RWPE1 (cell line): ENCODE measurements around the gene EXOSC5.

Experiments used
- CTCF ChIA-PET: fragments of 350-600 bp; sonication (Branson Sonifier 250); formaldehyde crosslinking; extraction: SDS; loops from one replicate; lab custom pipeline; 2021; lab: Yijun Ruan, JAX
- POLR2A ChIA-PET: fragments of 400-600 bp; formaldehyde crosslinking; extraction: SDS; loops from one replicate; lab custom pipeline; 2020; ENCODE audit warnings: antibody characterized with exemption; ENCODE audit not compliant: low non-redundant PET; lab: Yijun Ruan, JAX
- DNase-seq: peaks from one replicate; pipeline ENCODE4 v3.0.0; 2012; ENCODE audit warnings: low spot score
- H3K27ac ChIP-seq: fragments of 450-650 bp; 2 replicates; pipeline ENCODE4 v1.5.1; 2017
- CTCF ChIP-seq: fragments of 450-650 bp; conservative IDR thresholded peaks from 2 replicates; pipeline ENCODE4 v1.5.1; 2017; ENCODE audit warnings: low read depth, mild to moderate bottlenecking

EXOSC5 gene

GRCh38 chr19:41433171-41433570 lies 36.0 kb upstream of the EXOSC5 start:
- ChIA-PET CTCF (interaction anchor here (0.6 to 1.1 kb wide), 3 partner anchors 16 to 130 kb away, joined by 3 to 4 read pairs (median 3); no protein-coding TSS in a partner anchor), POLR2A (no interaction called here)
- H3K27ac ChIP-seq: peak overlapping the region; percentile 53
- DNase-seq: no peak
- TF ChIP-seq CTCF: no peak

DNA sequence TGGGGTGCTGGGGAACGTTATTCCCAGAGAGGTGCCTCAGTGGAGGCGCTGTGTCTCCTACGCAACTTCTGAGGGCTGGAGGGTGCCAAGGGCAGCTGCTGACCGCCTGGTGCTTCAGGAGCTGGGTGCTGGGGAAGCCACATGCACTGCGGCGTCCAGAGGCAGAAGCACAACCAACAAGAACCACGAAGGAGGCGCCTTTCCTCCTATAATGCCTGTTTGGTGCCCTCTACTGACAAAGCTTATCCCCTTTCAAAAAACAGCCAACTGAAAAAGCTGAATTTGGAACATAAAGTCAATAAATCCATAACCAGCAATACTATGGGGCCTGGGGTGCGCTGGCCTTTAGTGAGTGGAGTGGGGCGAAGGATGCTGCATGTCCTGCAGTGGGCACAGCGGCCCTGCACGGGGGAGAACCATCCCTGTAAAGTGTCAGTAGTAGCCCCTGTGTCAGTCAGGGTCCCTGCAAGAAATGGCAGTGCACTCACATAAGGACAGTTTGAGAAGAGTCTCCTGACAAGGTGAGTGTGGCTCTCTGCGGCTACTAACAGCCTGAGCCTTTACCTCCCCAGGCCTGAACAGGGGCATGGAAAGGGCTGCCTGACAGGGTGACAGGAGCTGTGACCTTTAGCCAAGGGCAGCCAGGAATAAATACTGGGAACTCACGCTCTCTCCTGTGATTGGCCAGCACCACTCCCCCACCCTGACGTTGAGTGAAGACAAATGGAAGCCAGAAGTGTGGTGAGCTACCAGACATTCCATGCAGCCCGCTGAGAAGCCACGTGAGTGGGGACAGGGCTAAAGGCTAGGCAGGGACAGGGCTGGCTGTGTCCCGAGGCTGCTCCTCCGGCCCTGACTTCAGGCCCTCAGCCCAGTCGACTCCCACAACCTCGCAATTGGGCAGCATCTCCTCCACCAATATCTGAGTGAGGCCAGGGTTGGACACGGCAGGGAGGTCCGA lies 34.5 kb upstream of the EXOSC5 start:
- CTCF ChIA-PET: interaction anchor here (0.6 to 1.2 kb wide), 3 partner anchors 16 to 530 kb away, joined by 3 read pairs; no protein-coding TSS in a partner anchor
- DNase-seq: peak; percentile 14
- H3K27ac ChIP-seq: peak overlapping the region; percentile 56
- no peak; the same call in 1 of the 2 replicates for TF ChIP-seq CTCF
- POLR2A ChIA-PET: no interaction called here

DNA sequence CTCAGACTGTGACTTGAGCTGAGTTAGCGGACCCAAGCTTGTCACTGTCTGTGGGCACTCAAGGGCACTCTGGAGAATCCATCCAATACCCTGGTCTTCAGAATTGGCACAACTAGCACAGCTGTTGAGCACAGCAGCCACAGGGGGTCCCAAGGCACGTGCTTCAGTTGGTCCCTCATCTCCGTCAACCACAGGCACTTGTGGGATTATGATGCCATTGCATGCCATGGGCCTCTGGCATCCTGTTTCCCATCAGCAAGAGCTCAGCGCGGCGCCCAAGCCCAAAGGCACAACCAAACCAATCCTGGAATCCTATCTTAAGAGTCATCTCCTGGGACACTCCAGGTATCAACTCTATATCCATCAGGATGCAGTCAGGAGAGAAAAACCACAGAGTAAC lies 33.8 kb upstream of the EXOSC5 start:
- H3K27ac ChIP-seq: peak overlapping the region; percentile 56
- TF ChIP-seq CTCF: no peak
- ChIA-PET POLR2A (no interaction called here), CTCF (interaction anchor here (1.2 kb wide), 1 partner anchor 128 kb away, joined by 3 read pairs; no protein-coding TSS in a partner anchor)
- DNase-seq: no peak

DNA sequence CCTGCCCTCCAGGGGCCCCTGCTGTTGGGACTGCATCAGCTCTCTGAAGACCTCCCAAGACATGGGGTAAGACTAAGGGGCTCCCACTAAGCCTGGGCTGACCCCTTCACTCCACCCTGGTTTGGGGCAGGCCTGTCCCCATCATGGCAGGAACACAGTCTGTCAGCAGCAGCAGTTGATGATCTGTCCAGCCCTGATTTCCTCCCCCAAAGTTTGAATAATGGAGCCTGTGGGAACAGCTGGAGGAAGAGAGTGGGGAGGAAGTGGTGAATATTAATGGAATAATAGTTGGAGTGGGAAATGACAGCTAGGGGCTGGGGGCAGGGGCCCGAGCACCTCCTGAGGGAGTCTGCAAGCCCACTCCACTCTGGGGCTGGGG lies 31.3 kb upstream of the EXOSC5 start:
- ChIA-PET POLR2A (no interaction called here), CTCF (interaction anchor here (0.6 kb wide), 1 partner anchor 64 kb away, joined by 3 read pairs; the partner anchor contains the start of gene B9D2)
- H3K27ac ChIP-seq: peak overlapping the region; percentile 96
- DNase-seq: no peak
- TF ChIP-seq CTCF: no peak

DNA sequence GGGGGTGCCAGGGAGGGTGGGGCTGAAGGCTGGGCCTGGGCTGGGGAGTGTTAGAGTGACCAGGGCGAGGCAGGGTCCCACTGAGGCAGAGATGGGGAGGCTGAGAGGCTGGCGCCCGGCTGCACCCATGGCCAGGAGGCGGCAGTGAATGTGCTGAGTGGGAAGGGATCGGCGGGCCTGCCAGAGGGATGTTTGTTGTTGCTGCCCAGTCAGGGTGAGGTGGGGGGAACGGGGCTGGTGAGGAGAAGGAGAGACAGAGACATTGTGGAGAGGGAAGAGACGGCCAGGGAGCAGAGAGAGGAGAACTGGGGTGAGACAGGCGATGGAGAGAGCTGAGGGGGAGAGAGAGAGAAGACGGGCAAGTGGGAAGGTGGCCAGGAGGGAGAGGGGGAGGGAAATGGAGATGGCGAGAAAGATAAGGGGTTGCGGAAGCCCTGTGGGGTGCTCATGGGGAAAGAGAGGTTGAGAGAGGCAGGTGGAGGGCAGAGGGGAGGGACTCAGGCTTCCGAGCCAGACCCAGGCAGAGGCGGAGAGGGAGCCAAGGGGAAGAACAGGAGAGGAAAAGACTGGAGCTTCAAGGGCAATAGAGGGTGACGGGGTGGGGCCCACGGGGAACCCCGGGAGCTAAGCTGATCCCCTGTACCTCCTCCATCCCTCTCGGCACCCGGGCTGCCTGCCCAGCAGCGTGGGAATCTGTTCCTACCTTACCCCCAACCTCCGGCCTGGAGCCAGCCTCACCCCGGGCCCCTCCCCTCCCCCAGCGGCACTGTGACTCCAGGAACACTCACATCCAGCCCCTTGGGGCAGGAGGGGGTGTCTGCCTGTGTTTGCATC lies 30.7 kb upstream of the EXOSC5 start:
- POLR2A ChIA-PET: interaction anchor here (1.7 kb wide), 1 partner anchor 12 kb away, joined by 5 read pairs; the partner anchor contains the start of gene DMAC2
- peak; percentile 14; the same call in 1 of the 2 replicates for TF ChIP-seq CTCF
- CTCF ChIA-PET: interaction anchor here (0.6 to 0.9 kb wide), 2 partner anchors 63 to 135 kb away, joined by 3 read pairs; partner anchors contain the start of gene B9D2
- peak; percentile 27 for DNase-seq
- peak overlapping the region; percentile 96 for H3K27ac ChIP-seq
